RWPE2 (cell line): ENCODE data around the gene BICDL1.
A peak's percentile ranks its signal among the peaks of the same experiment; 100 is the strongest.

Experiments
- ATAC-seq: fragments of 200-7000 bp; cut with Tn5 transposase; 3 replicates; pipeline ENCODE4 v1.9.1; 2021; ENCODE audit warnings: low read depth
- DNase-seq: peaks from one replicate; pipeline ENCODE4 v3.0.0-alpha.2; 2020; ENCODE audit warnings: low spot score
- H3K27ac ChIP-seq: fragments of 450-650 bp; 2 replicates; pipeline ENCODE4 v1.5.1; 2017; ENCODE audit warnings: mild to moderate bottlenecking; ENCODE audit not compliant: poor library complexity, severe bottlenecking
- H3K27me3 ChIP-seq: fragments of 250-450 bp; sonication (Bioruptor Pico); 2 replicates; pipeline ENCODE4 v1.5.1; 2021; ENCODE audit warnings: mild to moderate bottlenecking, moderate library complexity; ENCODE audit not compliant: insufficient read depth, poor library complexity, severe bottlenecking
- H3K36me3 ChIP-seq: fragments of 250-450 bp; sonication (Bioruptor Pico); 2 replicates; pipeline ENCODE4 v1.5.1; 2020; ENCODE audit warnings: low read depth, mild to moderate bottlenecking, moderate library complexity
- H3K4me1 ChIP-seq: fragments of 250-450 bp; sonication (Bioruptor Pico); 2 replicates; pipeline ENCODE4 v1.5.1; 2021; ENCODE audit warnings: mild to moderate bottlenecking, moderate library complexity; ENCODE audit not compliant: insufficient read depth, poor library complexity, severe bottlenecking
- H3K4me3 ChIP-seq: fragments of 250-450 bp; sonication (Bioruptor Pico); 2 replicates; pipeline ENCODE4 v1.5.1; 2021; ENCODE audit warnings: mild to moderate bottlenecking, moderate library complexity; ENCODE audit not compliant: severe bottlenecking
- H3K9me3 ChIP-seq: fragments of 250-450 bp; sonication (Bioruptor Pico); 2 replicates; pipeline ENCODE4 v1.5.1; 2021; ENCODE audit warnings: mild to moderate bottlenecking, moderate library complexity; ENCODE audit not compliant: severe bottlenecking
- TF ChIP-seq, protein P1 (sequence below): fragments of 450-650 bp; IDR thresholded peaks from one replicate; pipeline ENCODE4 v1.5.1; 2017; ENCODE audit warnings: mild to moderate bottlenecking, moderate library complexity; ENCODE audit not compliant: poor library complexity, severe bottlenecking

BICDL1 gene

GRCh38 chr12:120125792-120126634 is 137.0 kb downstream of the BICDL1 start:
- Histone ChIP-seq H3K4me1 (no peaks in the 10 kb centered on the region), H3K36me3 (peaks cover 43% of the 10 kb centered on the region)

DNA sequence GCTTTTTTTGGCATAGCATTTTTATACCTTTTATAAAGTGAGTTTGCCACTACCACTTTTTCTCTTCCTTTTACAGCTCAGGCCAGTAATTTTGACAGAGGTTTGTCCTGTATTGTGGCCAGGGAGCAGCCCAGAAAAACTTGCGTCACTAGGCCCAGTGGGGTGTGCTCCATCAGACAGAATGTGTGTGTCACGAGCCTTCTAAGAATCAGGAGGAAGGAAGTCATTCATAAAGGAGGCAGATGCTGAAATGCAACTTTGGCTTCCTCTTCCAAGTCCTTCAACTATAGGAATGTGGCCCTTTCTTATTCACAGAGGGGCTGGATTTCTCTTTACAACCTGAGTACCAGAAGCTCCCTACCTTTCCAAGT is 137.6 kb downstream of the BICDL1 start:
- no peak overlapping the region for H3K4me3 ChIP-seq
- no peaks in the 10 kb centered on the region for H3K9me3 ChIP-seq
- TF ChIP-seq, protein P1, sequence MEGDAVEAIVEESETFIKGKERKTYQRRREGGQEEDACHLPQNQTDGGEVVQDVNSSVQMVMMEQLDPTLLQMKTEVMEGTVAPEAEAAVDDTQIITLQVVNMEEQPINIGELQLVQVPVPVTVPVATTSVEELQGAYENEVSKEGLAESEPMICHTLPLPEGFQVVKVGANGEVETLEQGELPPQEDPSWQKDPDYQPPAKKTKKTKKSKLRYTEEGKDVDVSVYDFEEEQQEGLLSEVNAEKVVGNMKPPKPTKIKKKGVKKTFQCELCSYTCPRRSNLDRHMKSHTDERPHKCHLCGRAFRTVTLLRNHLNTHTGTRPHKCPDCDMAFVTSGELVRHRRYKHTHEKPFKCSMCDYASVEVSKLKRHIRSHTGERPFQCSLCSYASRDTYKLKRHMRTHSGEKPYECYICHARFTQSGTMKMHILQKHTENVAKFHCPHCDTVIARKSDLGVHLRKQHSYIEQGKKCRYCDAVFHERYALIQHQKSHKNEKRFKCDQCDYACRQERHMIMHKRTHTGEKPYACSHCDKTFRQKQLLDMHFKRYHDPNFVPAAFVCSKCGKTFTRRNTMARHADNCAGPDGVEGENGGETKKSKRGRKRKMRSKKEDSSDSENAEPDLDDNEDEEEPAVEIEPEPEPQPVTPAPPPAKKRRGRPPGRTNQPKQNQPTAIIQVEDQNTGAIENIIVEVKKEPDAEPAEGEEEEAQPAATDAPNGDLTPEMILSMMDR, result no peak
- no peaks in the 10 kb centered on the region for H3K27me3 ChIP-seq
- H3K4me1 ChIP-seq, result no peaks in the 10 kb centered on the region
- DNase-seq (no peak), ATAC-seq (no peak)
- H3K27ac ChIP-seq, result no peak overlapping the region
- peaks cover 49% of the 10 kb centered on the region for H3K36me3 ChIP-seq

More at GRCh38 chr12:120125792-120126634, 137.0 kb downstream of the BICDL1 start:
- H3K4me3 ChIP-seq, result no peak overlapping the region
- DNase-seq (no peak), ATAC-seq (peak; percentile 26; the same call in 1 of the 3 replicates)
- TF ChIP-seq, protein P1, result no peak
- no peaks in the 10 kb centered on the region for H3K9me3 ChIP-seq
- no peak overlapping the region for H3K27ac ChIP-seq
- H3K27me3 ChIP-seq, result no peaks in the 10 kb centered on the region

- TF ChIP-seq, protein P1, result no peak
- Histone ChIP-seq H3K27ac (no peak overlapping the region), H3K27me3 (no peaks in the 10 kb centered on the region), H3K4me1 (no peaks in the 10 kb centered on the region), H3K4me3 (no peak overlapping the region), H3K36me3 (peaks cover 83% of the 10 kb centered on the region), H3K9me3 (no peaks in the 10 kb centered on the region)
- DNase-seq (no peak), ATAC-seq (no peak)
Observed at GRCh38 chr12:120130011-120130410, 141.0 kb downstream of the BICDL1 start.

DNA sequence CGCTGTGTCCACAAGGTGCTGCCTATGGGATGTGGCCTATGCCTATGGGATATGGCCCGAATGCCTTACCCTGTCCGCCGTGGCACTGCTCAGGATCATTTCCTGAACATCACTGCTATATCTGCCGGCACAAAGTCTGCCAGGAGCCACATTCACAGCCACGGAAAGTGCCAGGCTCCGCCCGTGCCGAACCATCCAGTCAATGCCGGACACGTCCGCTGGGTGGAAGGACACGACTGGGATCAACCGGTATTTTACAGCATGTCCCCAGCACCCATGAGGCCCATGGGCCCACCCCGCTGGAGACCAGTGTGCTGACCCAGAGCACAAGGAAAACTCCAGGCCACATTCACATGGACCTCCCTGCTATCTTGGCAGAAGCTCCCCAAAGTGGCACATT is 142.1 kb downstream of the BICDL1 start:
- Histone ChIP-seq H3K36me3 (peaks cover 94% of the 10 kb centered on the region), H3K4me1 (no peaks in the 10 kb centered on the region), H3K4me3 (no peak overlapping the region), H3K9me3 (no peaks in the 10 kb centered on the region), H3K27ac (no peak overlapping the region), H3K27me3 (no peaks in the 10 kb centered on the region)
- TF ChIP-seq, protein P1, result no peak
- ATAC-seq (no peak), DNase-seq (no peak)
